AG10803 (cell line): ENCODE data around the gene NPPC.

ENCODE experiments used
- DNase-seq: peaks from one replicate; pipeline ENCODE4 v3.0.0; 2010; ENCODE audit warnings: low read depth
- H3K4me3 ChIP-seq: 2 replicates; pipeline ENCODE4 v1.5.1; 2011; ENCODE audit warnings: mild to moderate bottlenecking, low read length, control low read depth
- CTCF ChIP-seq: conservative IDR thresholded peaks from 2 replicates; pipeline ENCODE4 v1.5.1; 2011; ENCODE audit warnings: mild to moderate bottlenecking, low read length, control low read depth, inconsistent platforms

Gene NPPC

DNA sequence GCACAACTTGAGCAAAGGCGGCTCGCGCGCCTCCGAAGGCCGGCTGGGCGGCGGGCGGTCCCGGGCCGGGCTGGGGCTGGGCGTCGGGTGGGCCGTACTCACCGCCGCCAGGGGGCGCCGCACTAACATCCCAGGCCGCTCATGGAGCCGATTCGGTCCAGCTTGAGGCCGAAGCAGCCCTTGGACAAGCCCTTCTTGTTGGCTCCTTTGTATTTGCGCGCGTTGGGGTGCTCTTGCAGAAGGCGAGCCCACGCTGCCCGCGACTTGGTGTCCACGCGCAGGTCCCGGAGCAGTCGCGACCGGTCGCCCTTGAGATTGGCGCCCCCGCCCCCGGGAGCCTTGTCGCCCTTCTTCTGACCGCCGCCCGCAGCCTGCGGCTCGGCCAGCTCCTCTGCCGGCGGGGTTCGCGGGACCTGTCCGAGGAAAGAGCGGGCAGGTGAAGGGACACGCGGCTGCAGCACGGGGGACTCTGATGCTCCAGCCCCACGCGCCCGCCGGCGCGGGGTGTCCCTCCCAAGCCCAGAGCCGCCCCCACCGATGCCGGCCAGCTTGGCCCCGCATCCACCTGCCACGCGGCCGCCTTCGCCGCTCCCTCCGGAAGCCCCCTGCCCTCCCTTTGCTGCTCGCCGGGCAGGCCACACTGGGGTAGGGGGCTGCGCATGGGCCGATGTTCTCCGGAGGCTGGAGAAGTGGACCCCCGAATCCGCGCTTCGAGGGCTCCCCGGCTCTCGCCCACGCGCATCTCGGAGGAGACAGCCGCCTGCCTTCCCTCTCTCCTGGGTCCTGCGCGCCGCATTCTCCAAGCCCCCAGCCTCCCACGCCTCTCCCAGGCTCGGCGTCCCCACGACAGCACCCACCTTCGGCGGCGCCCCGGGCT is 655 bp downstream of the NPPC start:
- DNase-seq, result peak; percentile 84
- peak overlapping the region; percentile 44 for H3K4me3 ChIP-seq
- TF ChIP-seq CTCF, result peak; percentile 57

GRCh38 chr2:231924889-231925275 is 1.3 kb downstream of the NPPC start:
- DNase-seq, result no peak
- no peak overlapping the region for H3K4me3 ChIP-seq
- peak; percentile 12; the same call in 1 of the 2 replicates for TF ChIP-seq CTCF

DNA sequence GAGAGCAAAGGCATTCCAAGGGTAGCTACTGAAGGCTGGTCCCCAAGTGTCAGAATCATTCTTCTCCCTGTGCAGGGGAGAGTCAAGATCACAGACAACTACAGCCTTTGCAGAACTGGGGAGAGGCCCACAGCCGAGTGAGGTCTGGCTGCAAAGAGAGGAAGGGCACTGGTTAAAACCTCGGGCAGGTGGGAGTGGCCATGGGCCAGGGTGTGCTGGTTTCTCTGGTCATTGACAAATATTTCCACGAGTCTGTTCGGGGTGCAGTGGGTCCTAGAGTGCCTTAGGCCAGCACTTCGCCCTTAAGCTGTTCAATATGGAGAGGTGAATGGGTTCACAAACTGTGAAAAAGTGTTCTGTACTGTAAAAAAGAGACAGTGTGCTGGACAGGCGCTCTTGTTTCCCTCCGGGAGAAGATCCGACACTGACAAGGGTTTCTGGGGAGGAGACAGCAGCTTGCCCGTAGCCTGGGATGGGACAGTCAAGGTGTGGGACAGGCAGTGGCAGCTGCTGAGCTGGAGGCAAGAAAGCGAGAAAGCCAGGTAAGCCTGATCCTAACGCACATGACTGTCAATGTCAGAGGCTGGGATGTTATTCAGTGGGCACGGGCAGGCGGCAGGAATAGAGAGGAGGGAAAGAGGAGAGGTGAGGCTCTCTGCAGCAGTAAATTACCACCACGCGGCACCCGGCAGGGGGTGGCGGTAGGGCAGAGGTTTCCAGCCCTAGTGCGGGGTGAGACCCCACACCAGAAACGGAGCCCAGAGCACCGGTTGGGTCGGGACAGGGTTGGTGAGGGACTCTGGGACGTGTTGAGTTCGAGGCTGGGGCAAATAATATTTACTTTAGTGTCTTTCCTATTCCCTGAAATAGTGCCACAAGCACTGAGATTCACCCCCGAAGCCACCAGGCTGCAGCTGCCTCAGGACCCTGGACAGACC is 2.0 kb downstream of the NPPC start:
- H3K4me3 ChIP-seq, result no peak overlapping the region
- DNase-seq, result no peak
- TF ChIP-seq CTCF, result no peak

DNA sequence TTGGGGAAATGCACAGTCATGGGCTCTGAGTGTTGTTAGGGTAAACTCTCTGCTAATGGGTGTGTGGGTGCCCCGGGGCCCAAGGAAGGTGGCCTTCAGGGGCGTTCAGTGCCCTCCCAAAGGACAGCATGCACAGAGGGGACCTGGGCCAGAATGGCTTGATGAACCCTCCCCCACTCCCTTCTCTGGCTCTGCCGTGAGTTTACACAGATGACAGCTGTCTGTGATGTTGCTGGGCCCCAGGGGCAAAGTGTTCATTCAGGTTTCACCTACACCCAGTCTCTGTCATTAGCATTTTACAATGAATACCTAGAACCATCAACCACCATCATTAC is 3.2 kb downstream of the NPPC start:
- no peak for TF ChIP-seq CTCF
- H3K4me3 ChIP-seq, result no peak overlapping the region
- no peak for DNase-seq

DNA sequence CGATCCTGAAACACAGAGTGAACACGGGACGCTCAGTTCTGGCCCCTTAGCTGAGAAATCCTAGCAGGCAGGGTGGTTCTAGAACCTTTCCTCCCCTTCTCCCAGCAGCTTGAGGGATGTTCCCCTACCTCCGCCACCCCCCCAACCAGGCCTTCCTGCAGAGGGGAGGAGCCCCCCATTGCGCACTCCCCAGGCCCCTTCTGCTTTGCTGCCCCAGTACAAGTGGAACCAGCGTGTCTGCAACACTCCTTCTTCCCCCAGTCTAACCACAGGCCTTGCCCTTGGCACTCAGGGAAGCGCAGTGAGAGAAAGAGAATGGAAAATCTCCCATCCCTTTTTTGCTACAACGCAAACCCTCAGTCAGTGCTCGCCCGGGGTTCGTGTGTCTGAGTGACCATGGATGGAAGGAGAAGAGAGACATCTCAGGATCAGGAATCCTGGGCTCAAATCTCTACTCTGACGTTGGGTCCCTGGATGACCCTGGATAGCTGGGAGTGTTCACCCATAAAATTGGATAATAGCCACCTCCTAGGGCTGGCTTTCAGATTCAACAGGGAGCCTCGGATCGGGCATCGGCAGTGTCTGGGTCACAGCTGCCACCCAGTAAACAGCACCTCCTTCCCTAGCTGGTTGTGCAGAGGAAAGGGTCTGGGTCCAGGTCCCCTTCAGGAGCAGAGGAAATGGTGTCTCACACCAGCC is 3.7 kb downstream of the NPPC start:
- no peak for TF ChIP-seq CTCF
- no peak overlapping the region for H3K4me3 ChIP-seq
- DNase-seq, result no peak

DNA sequence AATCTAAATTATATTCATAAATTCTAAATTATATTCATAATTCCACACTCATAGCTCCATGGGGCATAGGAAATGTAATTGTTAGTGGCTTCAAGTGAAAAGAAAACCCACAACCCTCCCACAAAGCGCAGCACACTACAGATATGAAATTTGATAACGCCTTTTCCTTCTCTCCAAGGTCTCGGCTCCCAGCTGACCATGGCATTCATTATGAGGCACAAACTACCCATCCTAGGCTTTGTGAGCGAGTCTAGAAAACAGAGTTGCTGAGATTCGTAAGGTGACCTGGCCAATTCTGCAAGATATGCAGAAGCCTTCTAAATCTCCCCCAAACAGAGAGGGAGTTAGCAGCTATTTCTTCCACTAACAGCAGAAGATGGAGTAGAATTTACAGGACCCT is 5.4 kb downstream of the NPPC start:
- no peak for DNase-seq
- no peak overlapping the region for H3K4me3 ChIP-seq
- TF ChIP-seq CTCF, result no peak
